Mucosa of descending colon (tissue), 3 donors: ENCODE results near the gene ABLIM2. TPM values are rescaled to one million over a fixed set of nuclear protein-coding genes. Genes with fewer than 3 reads are reported as not detected.

Source experiments
- ATAC-seq: fragments of 200-7000 bp; cut with Tn5 transposase; one replicate; pipeline ENCODE4 v1.9.1; 2020; ENCODE audit warnings: mild to moderate bottlenecking, moderate library complexity
- DNase-seq, 3 donors: peaks; one replicate each; pipeline ENCODE4 v3.0.0-alpha.2; 2020
- H3K36me3 ChIP-seq: fragments of 200-600 bp; one replicate; pipeline ENCODE4 v1.8.0; 2021; ENCODE audit warnings: low read depth, mild to moderate bottlenecking
- H3K4me1 ChIP-seq: fragments of 200-600 bp; one replicate; pipeline ENCODE4 v1.8.0; 2021; ENCODE audit warnings: low read depth, mild to moderate bottlenecking
- H3K4me3 ChIP-seq: fragments of 200-600 bp; one replicate; pipeline ENCODE4 v1.8.0; 2021; ENCODE audit warnings: mild to moderate bottlenecking
- H3K9me3 ChIP-seq: fragments of 200-600 bp; one replicate; pipeline ENCODE4 v1.8.0; 2021; ENCODE audit warnings: mild to moderate bottlenecking
- CTCF ChIP-seq: fragments of 200-600 bp; IDR thresholded peaks from one replicate; pipeline ENCODE4 v1.8.0; 2022; ENCODE audit warnings: antibody characterized with exemption, mild to moderate bottlenecking
- intact Hi-C, 2 donors: fragments of 100-400 bp; cut with DNase I in 1 of 2; cut with micrococcal nuclease in 1 of 2; formaldehyde crosslinking; loops; one replicate each; pipeline versions ENCODE4 v1.11.0 to v1.11.1; 2022; cut with DNase I, micrococcal nuclease
- total RNA-seq, 3 donors: library from RNA; stranded (reverse); fragmentation: NEBNext Ultra II Directional in 2 of 3; extraction: Animal tissue kit (Norgen Biotek cat#: 25700) in 2 of 3; gene quantifications; one replicate each; pipeline versions ENCODE4 v1.2.1 to v1.2.4, GENCODE V29; 2021 to 2023
- donor health status: DM: no; HTN: no; CAD: no; lungs with moderate emphysema.
- donor health status: DM: no; HTN: no; CAD: no.
- donor health status: DM: no; HTN: yes; CAD: no.

Gene ABLIM2
- total RNA-seq, 3 donors from 2014 or later = 15.0 to 15.8 (median 15.5) TPM

DNA sequence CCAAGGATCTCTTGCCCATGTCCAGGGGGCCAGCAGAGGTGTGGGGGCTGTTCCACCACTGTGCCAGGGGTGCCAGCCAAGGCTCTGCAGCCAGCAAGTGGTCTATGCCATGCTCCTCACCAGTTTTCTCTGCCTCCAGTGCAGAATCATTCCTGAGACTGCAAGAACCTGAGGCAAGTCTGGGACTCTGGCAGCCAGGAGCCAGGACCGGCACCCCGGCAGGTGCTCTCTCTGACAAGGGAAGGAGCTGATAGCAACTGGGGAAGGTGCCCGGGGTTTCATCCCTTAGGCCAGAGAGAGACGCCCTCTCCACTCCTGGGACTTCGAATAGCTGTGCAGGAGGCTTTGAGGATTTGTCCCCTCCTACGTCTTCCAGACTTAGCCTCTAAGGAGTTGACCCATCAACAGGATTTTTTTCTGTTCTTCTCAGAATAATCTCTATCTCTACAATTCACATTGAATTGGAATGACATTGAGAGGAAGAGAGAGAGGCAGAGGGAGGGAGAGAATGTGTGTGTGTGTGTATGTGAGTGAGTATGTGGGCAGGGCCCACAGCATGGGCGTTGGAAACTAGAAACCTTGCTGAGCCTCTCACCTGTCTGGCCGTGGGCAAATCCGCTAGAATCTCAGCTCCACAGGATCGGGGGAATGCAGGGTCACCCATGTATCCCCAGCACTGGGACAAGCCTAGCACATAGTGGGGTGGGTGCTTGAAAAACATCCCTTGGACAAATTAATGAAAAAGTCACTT is 144.5 kb downstream of the ABLIM2 start:
- Histone ChIP-seq H3K4me3 (no peak overlapping the region), H3K4me1 (peaks cover 6% of the 10 kb centered on the region), H3K36me3 (no peaks in the 10 kb centered on the region), H3K9me3 (no peaks in the 10 kb centered on the region)
- no peak for TF ChIP-seq CTCF
- DNase-seq (peak in 1 of 3 donors; percentile 27), ATAC-seq (no peak)
- intact Hi-C loops = no loop called here

GRCh38 chr4:8012517-8012916 is 146.1 kb downstream of the ABLIM2 start:
- Histone ChIP-seq H3K36me3 (no peaks in the 10 kb centered on the region), H3K4me1 (peaks cover 6% of the 10 kb centered on the region), H3K4me3 (no peak overlapping the region), H3K9me3 (no peaks in the 10 kb centered on the region)
- no peak for ATAC-seq
- no peak for DNase-seq
- no peak for TF ChIP-seq CTCF
- intact Hi-C loops = no loop called here

DNA sequence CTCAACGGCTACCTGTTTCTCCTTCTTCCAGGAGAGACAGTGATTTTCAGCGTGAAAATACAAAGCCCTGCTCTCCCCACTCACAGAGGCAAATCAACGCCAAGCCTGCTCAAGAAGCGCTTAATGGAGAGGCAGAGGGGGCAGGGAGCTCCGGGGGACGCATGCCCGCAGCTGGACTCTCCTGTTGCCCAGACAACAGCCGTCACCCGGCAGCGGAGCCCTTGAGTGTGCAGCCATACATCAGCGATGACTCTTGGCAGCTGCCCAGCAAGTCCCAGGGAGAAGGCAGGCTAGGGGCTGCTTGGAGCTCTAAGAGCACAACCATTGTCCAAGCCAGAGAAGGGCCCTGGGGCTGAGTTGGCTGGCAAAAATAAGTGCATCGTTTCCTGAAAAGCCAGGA is 148.0 kb downstream of the ABLIM2 start:
- H3K4me3 ChIP-seq = no peak overlapping the region
- TF ChIP-seq CTCF = no peak
- intact Hi-C loops = no loop called here
- peaks cover 6% of the 10 kb centered on the region for H3K4me1 ChIP-seq
- no peaks in the 10 kb centered on the region for H3K36me3 ChIP-seq
- no peaks in the 10 kb centered on the region for H3K9me3 ChIP-seq
- DNase-seq (peak; percentile 61 to 67 (median 63)), ATAC-seq (peak; percentile 45)

DNA sequence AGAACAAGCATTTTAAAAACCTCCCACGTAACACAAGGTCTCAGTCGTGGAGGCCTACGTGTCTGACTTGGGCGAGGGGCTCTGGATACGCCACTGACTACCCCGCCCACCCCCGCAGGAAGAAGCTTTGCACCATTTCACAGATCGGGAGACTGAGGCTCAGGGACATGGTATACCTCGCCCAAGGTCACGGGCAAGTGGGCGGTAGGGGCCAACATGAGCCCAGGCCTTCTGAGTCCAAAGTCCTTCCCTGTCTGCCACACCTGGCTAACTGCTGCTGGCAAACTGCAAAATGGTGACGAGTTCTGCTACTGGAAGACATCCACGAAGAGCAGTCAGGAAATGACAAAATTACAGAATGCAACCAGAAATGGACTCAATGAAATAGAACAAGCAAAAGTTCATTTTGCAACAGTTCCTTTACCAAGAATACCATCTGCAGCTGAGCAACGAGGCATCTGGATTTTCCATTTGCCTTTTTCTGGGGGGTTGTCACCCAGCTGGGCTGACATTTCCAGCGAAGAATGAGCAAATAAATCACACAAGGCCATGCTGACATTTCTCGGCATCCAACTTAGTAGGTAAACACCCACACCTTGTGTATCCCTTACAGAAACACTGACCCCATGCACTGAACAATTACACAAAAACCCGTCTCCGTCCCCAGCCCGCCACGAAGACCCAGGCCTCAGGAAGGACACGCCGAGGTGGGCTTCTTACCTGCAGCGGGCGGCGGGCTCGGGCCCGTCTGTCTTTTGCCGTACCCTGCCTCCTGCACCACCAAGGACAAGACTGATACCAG is 148.7 kb downstream of the ABLIM2 start:
- intact Hi-C loops = no loop called here
- no peak overlapping the region for H3K4me3 ChIP-seq
- H3K4me1 ChIP-seq = peaks cover 6% of the 10 kb centered on the region
- no peak for TF ChIP-seq CTCF
- DNase-seq (peak; percentile 35 to 66 (median 50)), ATAC-seq (peak; percentile 53)
- no peaks in the 10 kb centered on the region for H3K36me3 ChIP-seq
- H3K9me3 ChIP-seq = no peaks in the 10 kb centered on the region

- no peaks in the 10 kb centered on the region for H3K36me3 ChIP-seq
- intact Hi-C loops = no loop called here
- no peak for TF ChIP-seq CTCF
Observed at GRCh38 chr4:8009097-8009496, 149.5 kb downstream of the ABLIM2 start.

More at GRCh38 chr4:8009097-8009496, 149.5 kb downstream of the ABLIM2 start:
- H3K4me3 ChIP-seq = no peak overlapping the region
- peaks cover 6% of the 10 kb centered on the region for H3K4me1 ChIP-seq
- no peaks in the 10 kb centered on the region for H3K9me3 ChIP-seq
- ATAC-seq (no peak), DNase-seq (no peak)
